ENCODE results near the gene ZKSCAN2.

Gene ZKSCAN2

DNA sequence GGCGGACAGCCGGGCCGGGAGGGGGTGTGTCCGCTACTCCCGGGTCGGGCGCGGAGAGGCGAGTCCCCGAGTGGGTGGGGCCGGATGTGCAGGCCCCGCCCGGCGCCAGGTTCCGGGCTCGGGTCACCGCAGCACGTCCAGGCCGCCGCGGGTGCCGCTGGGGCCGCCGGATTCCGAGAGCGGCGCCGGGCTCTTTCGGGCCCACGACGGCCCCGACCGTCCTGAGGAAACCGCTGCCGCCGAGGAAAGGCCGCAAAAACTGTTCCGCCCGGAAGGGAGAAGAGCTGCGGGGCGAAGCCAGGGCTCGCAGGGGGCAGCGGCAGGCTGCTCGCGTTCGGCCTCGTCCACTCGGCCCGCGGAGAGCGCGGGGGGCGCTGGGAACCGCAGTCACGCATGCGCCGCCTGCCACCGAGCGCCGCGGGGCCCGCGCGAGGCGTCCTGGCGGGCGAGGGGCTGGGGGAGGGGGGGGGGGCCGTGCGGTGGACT lies at the start of gene ZKSCAN2:
Gene ZKSCAN2 (minus strand): TSS at position 376 of the 486 bp plus-strand sequence. CDS start 718 bp downstream, outside the sequence.
- peak; percentile 96 for DNase-seq
- in situ Hi-C loops (cut with HindIII; ENCODE audit: low pct_ligation_motif_present, low pct_unique_long_range_greater_than_20kb, low sequenced_read_pairs) = no loop called here

DNA sequence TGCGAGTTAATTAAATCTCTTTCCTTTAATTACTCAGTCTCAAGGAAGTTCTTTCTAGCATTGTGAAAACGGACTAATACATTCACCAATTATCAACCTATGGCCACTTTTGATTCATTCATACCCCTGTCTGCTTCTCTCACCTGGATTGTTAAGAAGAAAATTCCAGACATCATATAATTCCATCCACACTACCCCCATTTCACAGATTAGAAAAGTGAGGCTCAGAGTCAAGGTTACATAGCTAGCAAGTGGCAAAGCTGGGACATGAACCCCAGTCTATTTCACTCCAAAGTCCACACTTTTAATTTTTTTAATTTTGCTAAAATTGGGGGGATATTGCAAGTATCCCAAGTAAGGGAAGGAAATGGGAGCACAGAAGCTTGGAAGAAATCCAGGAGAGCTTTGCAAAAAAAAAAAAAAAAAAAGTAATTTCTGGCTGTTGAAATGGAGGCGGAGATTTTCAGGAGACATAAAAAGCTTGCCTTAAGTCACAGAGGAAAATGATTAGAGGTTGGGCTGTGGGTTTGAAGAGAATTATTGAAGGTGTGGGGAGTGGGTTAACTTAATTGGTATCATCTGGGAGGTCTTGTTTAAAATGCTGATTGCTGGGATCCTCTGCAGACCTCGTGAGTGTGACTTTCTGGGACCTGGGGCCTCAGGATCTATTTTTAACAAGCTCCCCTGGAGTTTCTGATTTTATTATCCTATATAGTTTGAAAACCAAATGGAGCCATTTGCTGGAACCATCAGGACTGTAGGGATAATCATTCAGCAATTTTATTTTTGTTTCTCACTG lies 42.3 kb upstream of the ZKSCAN2 start:
- in situ Hi-C loops (cut with HindIII; ENCODE audit: low pct_ligation_motif_present, low pct_unique_long_range_greater_than_20kb, low sequenced_read_pairs) = no loop called here

DNA sequence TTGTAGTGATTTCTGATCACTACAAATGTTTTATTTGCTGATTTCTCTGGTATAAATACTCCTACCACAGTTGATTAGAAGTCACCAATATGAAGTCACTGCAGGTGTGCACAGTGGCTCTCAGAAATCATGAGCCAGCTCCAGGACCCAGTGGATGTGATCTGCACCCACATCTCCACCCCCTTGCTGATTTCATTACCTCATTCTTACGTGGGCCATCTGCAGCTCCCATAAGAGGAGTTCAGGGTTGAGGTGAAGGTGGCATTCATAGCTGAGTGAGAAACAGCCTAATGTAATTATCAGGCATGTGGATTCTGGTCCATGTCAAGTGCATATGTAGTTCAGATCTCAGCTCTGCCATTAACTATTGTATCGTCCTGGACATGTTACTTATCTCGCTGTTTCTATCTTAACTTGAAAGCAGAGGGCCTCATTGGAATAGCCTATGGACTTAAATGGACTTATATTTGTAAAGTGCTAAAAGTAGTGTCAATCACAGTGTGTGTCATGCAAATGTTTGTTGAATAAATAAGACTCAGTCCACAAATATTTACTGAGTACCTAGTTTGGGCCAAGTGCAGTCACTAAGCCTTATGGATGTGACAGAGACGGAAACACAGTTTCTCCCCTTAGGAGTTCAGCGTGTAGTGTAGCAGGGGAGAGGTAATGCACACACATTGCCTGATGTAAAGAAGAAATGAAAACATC lies 40.7 kb upstream of the ZKSCAN2 start:
- in situ Hi-C loops (cut with HindIII; ENCODE audit: low pct_ligation_motif_present, low pct_unique_long_range_greater_than_20kb, low sequenced_read_pairs) = no loop called here
- DNase-seq = no peak

More for the DNA sequence above, 42.3 kb upstream of the ZKSCAN2 start:
- DNase-seq = no peak

DNA sequence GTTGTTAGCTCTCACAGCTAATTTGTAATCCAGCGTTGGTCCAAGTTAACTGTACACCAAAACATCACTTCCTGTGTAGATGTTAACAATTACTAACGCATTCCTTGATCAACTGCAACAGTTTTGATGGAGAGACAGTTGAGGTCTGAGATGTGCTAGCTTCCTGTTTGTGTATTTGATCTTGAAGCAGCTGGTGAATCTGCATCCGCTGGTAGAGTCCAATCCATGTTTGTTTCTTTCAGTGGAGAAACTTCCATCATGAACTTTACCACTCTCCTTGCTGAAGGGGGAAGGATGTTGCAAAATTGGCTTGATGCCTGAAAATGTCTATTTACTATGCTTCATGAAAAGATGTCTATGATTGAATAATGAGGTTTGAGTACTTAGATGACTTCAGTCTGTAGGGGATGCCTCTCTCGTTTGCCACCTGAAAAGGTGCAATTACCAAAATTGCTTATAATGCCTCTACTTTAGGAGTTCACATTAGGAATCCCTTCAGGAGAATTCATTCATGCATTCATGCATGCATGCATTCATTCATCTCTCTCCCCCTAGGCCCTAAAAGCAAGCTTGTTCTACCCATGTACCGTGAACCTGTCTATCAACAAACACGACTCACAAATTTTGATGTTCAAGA lies 39.6 kb upstream of the ZKSCAN2 start:
- in situ Hi-C loops (cut with HindIII; ENCODE audit: low pct_ligation_motif_present, low pct_unique_long_range_greater_than_20kb, low sequenced_read_pairs) = no loop called here

DNA sequence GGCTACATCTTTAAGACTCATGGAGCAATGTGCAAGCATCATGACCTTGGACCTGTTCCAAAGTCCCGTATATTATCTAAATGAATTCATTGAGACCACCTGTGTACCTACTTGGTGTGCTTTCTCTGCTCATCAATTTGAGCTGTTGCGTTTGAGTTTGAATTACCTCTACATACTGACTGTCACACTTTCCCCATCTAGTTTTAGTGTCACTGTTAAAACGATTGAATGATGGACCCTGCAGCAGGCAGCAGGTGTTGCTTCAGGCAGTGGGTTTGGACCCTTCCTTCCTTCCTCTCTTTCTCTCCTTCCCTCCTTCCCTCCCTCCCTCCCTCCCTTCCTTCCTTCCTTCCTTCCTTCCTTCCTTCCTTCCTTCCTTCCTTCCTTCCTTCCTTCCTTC lies 33.9 kb upstream of the ZKSCAN2 start:
- in situ Hi-C loops (cut with HindIII; ENCODE audit: low pct_ligation_motif_present, low pct_unique_long_range_greater_than_20kb, low sequenced_read_pairs) = no loop called here
- no peak for DNase-seq

More for the DNA sequence above, 39.6 kb upstream of the ZKSCAN2 start:
- DNase-seq = no peak

DNA sequence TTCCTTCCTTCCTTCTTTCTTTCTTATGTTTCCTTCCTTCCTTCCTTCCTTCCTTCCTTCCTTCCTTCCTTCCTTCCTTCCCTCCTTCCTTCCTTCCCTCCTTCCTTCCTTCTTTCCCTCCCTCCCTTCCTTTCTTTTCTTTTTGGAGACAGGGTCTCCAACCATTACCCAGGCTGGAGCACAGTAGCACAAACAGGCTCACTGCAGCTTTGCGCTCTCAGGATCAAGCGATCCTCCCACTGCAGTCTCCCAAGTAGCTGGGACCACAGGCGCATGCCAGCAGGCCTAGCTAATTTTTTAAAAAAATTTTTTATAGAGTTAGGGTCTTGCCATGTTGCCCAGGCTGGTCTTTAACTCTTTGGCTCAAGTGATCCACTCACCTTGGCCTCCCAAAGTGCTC lies 31.8 kb upstream of the ZKSCAN2 start:
- in situ Hi-C loops (cut with HindIII; ENCODE audit: low pct_ligation_motif_present, low pct_unique_long_range_greater_than_20kb, low sequenced_read_pairs) = no loop called here
- no peak for DNase-seq

DNA sequence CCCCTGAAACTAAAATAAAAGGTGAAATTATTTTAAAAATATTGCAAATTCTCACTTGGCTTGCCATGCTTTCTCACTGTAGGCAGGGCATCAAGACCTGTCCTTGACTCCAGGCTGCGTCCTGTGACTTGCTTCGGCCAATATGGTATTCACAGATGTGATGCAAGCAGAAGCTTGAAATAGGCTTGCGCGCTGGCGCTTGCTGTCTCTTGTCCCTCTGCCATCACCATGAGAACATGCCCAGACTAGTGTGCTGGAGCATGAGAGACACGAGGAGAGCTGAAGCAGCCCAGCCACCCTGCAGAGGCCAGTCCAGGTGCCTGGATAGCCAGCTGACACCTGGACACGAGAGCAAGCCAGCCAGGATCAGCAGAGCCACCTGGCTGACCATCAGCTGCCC lies 21.8 kb upstream of the ZKSCAN2 start:
- in situ Hi-C loops (cut with HindIII; ENCODE audit: low pct_ligation_motif_present, low pct_unique_long_range_greater_than_20kb, low sequenced_read_pairs) = no loop called here
- no peak for DNase-seq

DNA sequence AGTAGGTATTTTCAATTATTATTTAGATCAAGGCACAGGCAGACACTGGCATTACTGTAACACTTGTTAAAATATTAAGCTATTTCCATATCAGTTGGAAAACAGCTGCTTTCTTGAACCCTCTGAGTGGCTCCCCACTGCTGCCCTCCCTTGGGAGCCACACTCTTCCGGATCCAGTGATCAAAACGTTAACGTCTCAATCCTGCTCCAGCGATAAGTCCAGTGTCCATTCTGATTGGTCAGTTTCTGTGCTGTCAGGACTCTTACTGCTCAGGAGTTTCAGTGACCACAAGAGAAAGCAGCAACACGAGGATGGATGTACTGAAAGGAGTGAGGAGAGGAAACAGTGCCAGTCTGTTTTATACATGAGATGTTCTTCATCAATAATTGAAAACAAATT lies 13.8 kb upstream of the ZKSCAN2 start:
- in situ Hi-C loops (cut with HindIII; ENCODE audit: low pct_ligation_motif_present, low pct_unique_long_range_greater_than_20kb, low sequenced_read_pairs) = no loop called here
- no peak for DNase-seq

DNA sequence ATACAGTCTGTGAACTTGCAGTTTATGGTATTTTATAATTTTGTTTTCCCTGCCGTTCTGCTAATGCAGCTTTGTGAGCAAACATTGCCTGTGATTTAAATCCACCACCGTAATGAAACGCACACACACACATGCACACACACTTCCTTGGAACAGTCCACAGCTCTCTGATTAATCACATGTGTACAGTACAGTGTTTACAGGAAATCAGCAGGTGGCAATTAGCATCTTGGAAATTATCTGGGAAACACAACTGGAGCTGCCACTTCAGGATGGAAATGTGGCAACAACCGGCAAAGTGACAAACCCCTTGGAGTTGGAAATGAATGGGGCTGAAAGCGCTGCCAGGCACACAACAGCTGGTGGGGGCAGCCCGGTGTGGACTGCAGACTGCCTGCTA lies 12.9 kb upstream of the ZKSCAN2 start:
- in situ Hi-C loops (cut with HindIII; ENCODE audit: low pct_ligation_motif_present, low pct_unique_long_range_greater_than_20kb, low sequenced_read_pairs) = no loop called here
- DNase-seq = no peak

DNA sequence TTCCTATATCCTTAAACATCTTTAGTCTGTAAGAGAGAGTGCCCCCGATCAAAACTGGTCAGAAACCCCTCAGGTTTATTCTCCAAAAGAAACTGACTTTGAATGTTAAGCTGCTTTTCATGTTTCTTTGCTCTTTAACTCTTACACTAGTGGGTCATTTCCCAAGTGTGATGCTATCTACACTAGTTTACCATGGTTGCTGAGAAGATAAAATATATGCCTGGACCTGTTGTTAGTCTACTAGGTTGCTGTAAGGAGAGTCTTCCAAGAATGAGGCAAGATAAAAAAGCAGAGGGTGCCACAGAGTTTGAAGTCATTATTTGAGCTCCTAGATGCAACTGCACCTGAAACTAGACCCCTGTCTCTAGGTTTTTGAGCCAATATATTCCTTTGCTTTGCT lies 12.2 kb upstream of the ZKSCAN2 start:
- no peak for DNase-seq
- in situ Hi-C loops (cut with HindIII; ENCODE audit: low pct_ligation_motif_present, low pct_unique_long_range_greater_than_20kb, low sequenced_read_pairs) = no loop called here

DNA sequence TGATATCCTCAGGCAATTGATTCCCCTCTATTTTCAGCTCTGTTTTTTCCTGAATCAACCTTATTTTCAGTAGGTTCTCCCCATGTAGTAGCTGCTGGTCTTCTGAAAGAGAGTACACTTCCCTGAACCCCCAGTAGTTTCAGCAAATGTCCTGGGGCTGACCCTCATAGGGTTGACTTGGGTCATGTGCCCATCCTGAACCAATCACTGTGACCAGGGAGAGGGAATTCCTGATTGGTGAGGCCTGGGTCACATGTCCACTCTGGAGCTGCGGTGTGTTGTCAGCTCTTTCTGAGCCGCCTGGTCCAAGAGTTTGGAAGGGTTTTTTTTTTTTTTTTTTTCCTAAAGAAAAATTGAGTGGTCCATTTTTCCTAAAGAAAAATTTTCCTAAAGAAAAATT lies 8.3 kb upstream of the ZKSCAN2 start:
- in situ Hi-C loops (cut with HindIII; ENCODE audit: low pct_ligation_motif_present, low pct_unique_long_range_greater_than_20kb, low sequenced_read_pairs) = no loop called here

DNA sequence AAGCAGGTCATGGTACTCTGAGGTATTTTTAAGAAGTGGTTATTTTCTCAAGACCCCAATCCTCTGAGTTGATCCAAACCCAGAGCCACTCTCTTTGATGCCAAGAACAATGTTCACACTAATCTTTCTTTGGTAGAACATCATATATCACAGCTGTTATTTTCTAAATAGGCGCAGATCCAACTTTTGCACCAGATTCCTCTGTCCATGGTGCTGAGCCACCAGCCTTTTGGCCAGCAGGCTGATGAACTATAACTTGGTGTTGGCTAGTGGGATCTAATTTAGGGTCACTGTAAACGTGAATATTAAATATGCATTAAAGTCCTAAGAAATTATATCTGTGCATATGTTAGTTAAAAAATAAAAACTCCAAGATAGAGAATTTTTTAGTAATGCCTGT lies 7.0 kb upstream of the ZKSCAN2 start:
- in situ Hi-C loops (cut with HindIII; ENCODE audit: low pct_ligation_motif_present, low pct_unique_long_range_greater_than_20kb, low sequenced_read_pairs) = no loop called here
- peak; percentile 45 for DNase-seq

More for the DNA sequence above, 8.3 kb upstream of the ZKSCAN2 start:
- no peak for DNase-seq

DNA sequence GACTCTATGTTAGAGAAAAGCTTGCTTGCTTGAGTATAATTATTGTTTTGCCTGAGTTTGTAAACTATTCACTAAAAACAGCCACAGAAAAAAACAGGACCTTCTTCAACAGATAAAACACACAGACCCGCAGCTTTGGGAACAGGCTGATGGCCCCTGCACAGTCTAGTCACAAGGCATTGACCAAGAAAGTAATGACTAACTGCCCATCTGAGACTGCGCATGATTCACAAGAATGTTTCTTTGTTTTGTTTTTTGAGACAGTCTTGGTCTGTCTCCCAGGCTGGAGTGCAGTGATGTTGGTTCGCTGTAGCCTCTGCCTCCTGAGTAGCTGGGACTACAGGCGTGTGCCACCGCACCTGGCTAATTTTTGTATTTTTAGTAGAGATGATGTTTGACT lies 2.8 kb upstream of the ZKSCAN2 start:
- peak; percentile 9 for DNase-seq
- in situ Hi-C loops (cut with HindIII; ENCODE audit: low pct_ligation_motif_present, low pct_unique_long_range_greater_than_20kb, low sequenced_read_pairs) = no loop called here

DNA sequence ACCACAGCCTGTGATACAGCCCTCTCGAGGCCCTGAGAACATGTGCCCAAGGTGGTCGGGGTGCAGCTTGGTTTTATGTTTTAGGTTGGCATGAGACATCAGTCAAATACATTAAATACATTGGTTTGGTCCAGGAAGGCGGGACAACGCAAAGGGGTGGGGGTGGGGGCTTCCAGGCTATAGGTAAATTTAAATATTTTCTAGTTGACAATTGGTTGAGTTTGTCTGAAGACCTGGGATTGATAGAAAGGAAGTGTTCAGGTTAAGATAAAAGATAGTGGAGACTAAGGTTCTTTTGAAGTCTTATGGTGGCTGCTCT lies 1.2 kb upstream of the ZKSCAN2 start:
- in situ Hi-C loops (cut with HindIII; ENCODE audit: low pct_ligation_motif_present, low pct_unique_long_range_greater_than_20kb, low sequenced_read_pairs) = no loop called here
- DNase-seq = no peak

DNA sequence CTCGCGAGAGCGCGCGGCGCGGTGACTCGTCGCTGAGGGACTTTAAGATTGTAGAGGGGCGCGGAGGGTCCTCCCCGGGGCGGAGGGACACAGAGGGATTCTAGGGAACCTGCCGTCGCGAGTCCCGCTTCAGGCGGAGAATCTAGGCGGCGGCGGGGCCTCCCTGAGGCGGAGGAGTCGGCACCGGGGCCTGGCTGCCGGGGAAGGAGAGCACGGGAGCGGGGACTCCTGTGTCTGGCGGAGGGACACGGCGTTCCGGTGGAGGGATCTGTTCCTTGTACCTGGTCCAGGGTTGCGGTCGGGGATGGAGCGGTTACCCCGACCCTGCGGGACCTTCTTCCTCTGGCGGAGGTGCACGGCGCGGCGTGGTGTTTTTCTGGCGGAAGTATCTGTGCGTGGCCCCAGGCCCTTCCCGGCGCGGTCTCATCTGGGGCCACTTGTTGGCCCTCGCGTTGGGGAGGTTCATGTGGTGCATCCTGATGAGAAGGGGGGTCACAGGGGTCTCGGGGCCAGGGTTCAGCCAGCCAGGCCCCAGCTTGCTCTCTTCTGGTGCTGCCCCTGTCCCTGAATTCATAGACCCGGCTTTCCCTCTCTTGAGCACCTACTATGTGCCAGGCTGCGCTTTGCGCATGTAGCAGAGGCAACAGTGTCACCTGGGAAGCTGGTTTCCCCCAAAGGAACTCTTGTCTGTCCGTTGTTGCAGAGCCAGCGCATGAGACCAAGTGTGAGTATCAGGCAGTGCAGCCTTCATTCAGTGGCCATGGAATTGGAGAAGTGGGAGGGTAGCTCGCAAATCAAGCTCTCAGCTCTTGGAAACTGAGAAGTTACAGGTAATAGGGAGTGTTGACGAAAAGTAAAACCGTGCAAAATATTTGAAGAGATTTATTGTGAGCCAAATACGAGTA lies 563 bp upstream of the ZKSCAN2 start:
- in situ Hi-C loops (cut with HindIII; ENCODE audit: low pct_ligation_motif_present, low pct_unique_long_range_greater_than_20kb, low sequenced_read_pairs) = no loop called here
- peak; percentile 96 for DNase-seq

DNA sequence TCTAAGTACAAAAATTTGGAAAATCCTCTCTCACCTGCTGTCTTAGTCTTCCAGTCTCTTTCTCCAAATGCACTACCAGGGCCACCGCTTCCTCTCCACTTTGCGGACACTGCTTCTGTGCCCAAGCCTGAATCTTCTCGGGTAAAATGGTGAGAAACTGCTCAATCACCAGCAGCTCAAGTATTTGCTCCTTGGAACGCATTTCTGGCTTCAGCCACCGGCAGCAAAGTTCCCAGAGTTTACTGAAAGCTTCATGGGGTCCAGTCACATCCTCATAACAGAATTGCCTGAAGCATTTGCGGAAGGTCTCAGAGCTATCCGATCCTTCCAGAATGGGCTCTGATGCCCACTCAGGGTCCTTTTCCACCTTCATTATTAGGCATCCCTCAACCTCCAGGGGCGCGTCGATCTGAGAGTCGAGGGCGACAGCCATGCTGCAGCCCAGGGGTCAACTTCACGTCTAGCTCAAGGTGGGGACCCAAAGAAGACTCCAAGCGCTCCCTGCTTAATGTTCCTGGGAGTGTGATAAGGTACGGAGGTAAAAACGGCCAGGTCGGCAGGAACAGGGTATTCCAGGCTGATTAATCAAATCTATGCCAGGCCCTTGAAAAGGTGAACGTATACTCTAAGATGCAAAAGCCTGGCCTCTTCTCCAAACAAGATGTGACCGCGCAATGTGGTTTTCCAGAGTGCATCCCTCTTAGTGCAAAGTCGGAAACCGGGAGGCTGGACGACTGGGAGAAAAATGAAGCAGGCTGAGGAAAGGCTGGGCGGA lies 763 bp downstream of the ZKSCAN2 start:
- in situ Hi-C loops (cut with HindIII; ENCODE audit: low pct_ligation_motif_present, low pct_unique_long_range_greater_than_20kb, low sequenced_read_pairs) = no loop called here
- DNase-seq = peak; percentile 49

DNA sequence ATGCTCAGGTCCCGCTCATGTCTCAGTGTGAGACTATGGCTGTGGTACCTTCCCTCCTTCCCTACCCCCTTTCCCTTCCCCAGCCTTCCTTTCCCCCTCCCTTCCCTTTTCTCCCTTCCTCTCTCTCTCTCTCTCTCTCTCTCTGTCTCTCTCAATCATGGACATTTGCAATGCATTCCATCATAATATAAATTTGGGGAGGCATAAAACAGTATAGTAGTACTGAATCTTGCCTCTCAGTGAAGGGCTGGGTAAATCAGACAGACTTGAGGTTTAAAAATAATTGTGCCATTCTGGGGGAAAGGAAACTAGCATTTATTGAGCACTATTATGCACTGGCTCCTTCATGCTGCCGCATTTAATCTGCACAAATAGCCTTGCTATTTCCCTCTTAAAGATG lies 4.3 kb downstream of the ZKSCAN2 start:
- in situ Hi-C loops (cut with HindIII; ENCODE audit: low pct_ligation_motif_present, low pct_unique_long_range_greater_than_20kb, low sequenced_read_pairs) = no loop called here
- no peak for DNase-seq

DNA sequence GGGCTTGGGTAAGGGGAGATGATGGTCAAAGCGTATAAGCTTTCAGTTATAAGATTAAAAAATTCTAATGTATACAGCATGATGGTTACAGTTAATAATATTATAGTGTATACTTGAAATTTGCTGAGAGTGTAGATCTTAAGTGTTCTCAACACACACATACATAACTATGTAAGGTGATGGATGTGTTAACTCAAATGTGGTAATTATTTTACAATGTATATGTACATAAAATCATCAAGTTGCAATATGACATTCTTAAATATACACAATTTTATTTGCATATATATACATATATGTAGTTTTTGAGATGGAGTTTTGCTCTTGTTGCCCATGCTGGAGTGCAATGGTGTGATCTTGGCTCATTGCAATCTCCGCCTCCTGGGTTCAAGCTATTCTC lies 7.2 kb downstream of the ZKSCAN2 start:
- DNase-seq = no peak
- in situ Hi-C loops (cut with HindIII; ENCODE audit: low pct_ligation_motif_present, low pct_unique_long_range_greater_than_20kb, low sequenced_read_pairs) = no loop called here

Measured in ACHN (cell line).